ENCODE data around the gene SRPRB.

Gene SRPRB

DNA sequence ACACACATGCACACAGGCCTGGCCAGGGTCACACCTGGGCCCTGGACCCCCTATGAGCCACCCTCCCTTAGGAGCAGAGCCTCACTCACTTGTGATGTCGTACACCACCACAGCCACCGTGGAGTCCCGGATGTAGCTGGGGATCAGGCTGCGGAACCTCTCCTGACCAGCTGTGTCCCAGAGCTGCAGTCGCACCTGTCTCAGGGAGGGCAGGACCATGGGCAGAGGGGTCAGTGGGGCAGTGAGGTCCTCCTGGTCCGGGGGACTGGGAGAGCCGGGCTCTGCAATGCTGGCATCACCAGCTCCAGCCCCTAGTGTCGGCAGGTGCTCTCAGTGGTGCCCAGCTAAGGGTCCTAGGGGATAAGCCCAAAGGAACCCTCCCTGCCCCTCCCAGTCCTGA lies 35.6 kb downstream of the SRPRB start:
- H3K4me1 Mint-ChIP-seq, result no peaks in the 10 kb centered on the region
- DNase-seq (ENCODE audit: low spot score in 2 of 2) (no peak), ATAC-seq (no peak)
- no peak overlapping the region for H3K4me3 Mint-ChIP-seq
- peaks cover 8% of the 10 kb centered on the region for H3K36me3 Mint-ChIP-seq
- H3K27ac Mint-ChIP-seq, result no peak overlapping the region
- no peaks in the 10 kb centered on the region for H3K9me3 Mint-ChIP-seq

DNA sequence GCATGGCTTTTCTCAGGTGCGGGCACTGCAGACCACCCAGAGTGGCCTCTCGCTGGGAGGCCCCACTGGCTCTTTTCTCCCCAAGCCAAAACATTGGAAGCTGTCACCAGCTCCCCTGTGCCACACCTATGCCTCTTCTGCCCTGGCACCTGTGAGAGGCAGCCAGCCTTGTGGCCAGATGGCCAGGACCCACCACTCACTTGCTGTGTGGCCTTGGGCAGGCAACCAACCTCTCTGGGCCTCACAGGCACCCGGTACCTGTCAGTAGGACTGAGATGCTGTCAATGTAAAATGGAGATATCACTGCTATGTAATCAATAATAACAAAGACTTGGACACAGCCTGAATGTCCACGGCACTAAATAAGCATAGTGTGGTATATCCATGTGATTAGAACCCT lies 36.5 kb downstream of the SRPRB start:
- Mint-ChIP-seq H3K9me3 (no peaks in the 10 kb centered on the region), H3K4me3 (no peak overlapping the region), H3K4me1 (no peaks in the 10 kb centered on the region), H3K36me3 (peaks cover 8% of the 10 kb centered on the region), H3K27ac (no peak overlapping the region)
- ATAC-seq (no peak), DNase-seq (ENCODE audit: low spot score in 2 of 2) (no peak)

DNA sequence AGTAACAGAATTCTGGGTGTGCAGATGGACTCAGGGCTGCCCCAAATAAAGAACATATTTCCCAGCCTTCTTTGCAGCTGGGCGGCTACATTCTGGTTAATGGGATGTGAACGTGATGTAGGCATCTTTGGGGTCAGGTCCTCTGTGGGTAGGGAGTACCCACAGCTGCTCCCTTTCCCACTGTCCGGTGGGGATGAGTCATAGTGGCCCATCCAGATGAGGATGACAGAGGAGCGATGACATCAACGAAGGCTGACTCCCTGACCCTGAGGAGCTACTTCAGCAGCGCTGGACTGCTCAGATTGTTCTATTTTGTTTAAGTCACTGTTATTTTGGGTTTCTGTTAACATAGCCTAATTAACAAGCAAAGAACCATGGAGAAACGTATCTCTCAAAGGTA lies 38.0 kb downstream of the SRPRB start:
- Mint-ChIP-seq H3K4me1 (no peaks in the 10 kb centered on the region), H3K4me3 (no peak overlapping the region), H3K9me3 (no peaks in the 10 kb centered on the region), H3K27ac (no peak overlapping the region), H3K36me3 (peaks cover 8% of the 10 kb centered on the region)
- DNase-seq (ENCODE audit: low spot score in 2 of 2) (no peak), ATAC-seq (no peak)

- Mint-ChIP-seq H3K4me3 (no peak overlapping the region), H3K27ac (no peak overlapping the region), H3K9me3 (no peaks in the 10 kb centered on the region), H3K4me1 (peaks cover 13% of the 10 kb centered on the region), H3K36me3 (no peaks in the 10 kb centered on the region)
- DNase-seq (ENCODE audit: low spot score in 2 of 2) (no peak), ATAC-seq (no peak)
Measured at GRCh38 chr3:133845127-133845526, 39.5 kb downstream of the SRPRB start.

GRCh38 chr3:133849346-133849745 lies 43.7 kb downstream of the SRPRB start:
- H3K4me1 Mint-ChIP-seq, result peaks cover 29% of the 10 kb centered on the region
- no peaks in the 10 kb centered on the region for H3K9me3 Mint-ChIP-seq
- H3K4me3 Mint-ChIP-seq, result peak overlapping the region; percentile 12
- H3K36me3 Mint-ChIP-seq, result no peaks in the 10 kb centered on the region
- H3K27ac Mint-ChIP-seq, result peak overlapping the region; percentile 46
- peak in 1 of 2 donors; percentile 54 for DNase-seq (ENCODE audit: low spot score in 2 of 2)
- ATAC-seq, result peak; percentile 71

- DNase-seq (ENCODE audit: low spot score in 2 of 2) (no peak), ATAC-seq (no peak)
- Mint-ChIP-seq H3K4me1 (peaks cover 29% of the 10 kb centered on the region), H3K36me3 (no peaks in the 10 kb centered on the region), H3K4me3 (peak overlapping the region; percentile 12), H3K27ac (peak overlapping the region; percentile 32), H3K9me3 (no peaks in the 10 kb centered on the region)
Measured at GRCh38 chr3:133850034-133850433, 44.4 kb downstream of the SRPRB start.

- Mint-ChIP-seq H3K36me3 (no peaks in the 10 kb centered on the region), H3K4me3 (peak overlapping the region; percentile 0), H3K9me3 (no peaks in the 10 kb centered on the region), H3K4me1 (peaks cover 29% of the 10 kb centered on the region), H3K27ac (peak overlapping the region; percentile 79)
- peak; percentile 94 for ATAC-seq
- DNase-seq (ENCODE audit: low spot score in 2 of 2), result peak in 1 of 2 donors; percentile 71
Measured at GRCh38 chr3:133851266-133851906, 45.8 kb downstream of the SRPRB start.

- DNase-seq (ENCODE audit: low spot score in 2 of 2) (no peak), ATAC-seq (no peak)
- Mint-ChIP-seq H3K9me3 (no peaks in the 10 kb centered on the region), H3K36me3 (no peaks in the 10 kb centered on the region), H3K4me3 (peak overlapping the region; percentile 0), H3K4me1 (peaks cover 29% of the 10 kb centered on the region), H3K27ac (peak overlapping the region; percentile 79)
Measured at GRCh38 chr3:133851931-133852330, 46.3 kb downstream of the SRPRB start.

GRCh38 chr3:133853063-133853924 lies 47.7 kb downstream of the SRPRB start:
- H3K36me3 Mint-ChIP-seq, result no peaks in the 10 kb centered on the region
- no peak overlapping the region for H3K4me3 Mint-ChIP-seq
- DNase-seq (ENCODE audit: low spot score in 2 of 2) (no peak), ATAC-seq (no peak)
- H3K9me3 Mint-ChIP-seq, result no peaks in the 10 kb centered on the region
- peaks cover 41% of the 10 kb centered on the region for H3K4me1 Mint-ChIP-seq
- H3K27ac Mint-ChIP-seq, result no peak overlapping the region

- Mint-ChIP-seq H3K4me1 (peaks cover 42% of the 10 kb centered on the region), H3K9me3 (no peaks in the 10 kb centered on the region), H3K36me3 (no peaks in the 10 kb centered on the region), H3K4me3 (no peak overlapping the region), H3K27ac (no peak overlapping the region)
- DNase-seq (ENCODE audit: low spot score in 2 of 2) (no peak), ATAC-seq (no peak)
Measured at GRCh38 chr3:133853925-133854227, 48.3 kb downstream of the SRPRB start.

- Mint-ChIP-seq H3K4me1 (peaks cover 37% of the 10 kb centered on the region), H3K4me3 (no peak overlapping the region), H3K27ac (no peak overlapping the region), H3K36me3 (no peaks in the 10 kb centered on the region), H3K9me3 (no peaks in the 10 kb centered on the region)
- ATAC-seq, result no peak
- DNase-seq (ENCODE audit: low spot score in 2 of 2), result no peak
Measured at GRCh38 chr3:133854264-133855001, 48.8 kb downstream of the SRPRB start.

DNA sequence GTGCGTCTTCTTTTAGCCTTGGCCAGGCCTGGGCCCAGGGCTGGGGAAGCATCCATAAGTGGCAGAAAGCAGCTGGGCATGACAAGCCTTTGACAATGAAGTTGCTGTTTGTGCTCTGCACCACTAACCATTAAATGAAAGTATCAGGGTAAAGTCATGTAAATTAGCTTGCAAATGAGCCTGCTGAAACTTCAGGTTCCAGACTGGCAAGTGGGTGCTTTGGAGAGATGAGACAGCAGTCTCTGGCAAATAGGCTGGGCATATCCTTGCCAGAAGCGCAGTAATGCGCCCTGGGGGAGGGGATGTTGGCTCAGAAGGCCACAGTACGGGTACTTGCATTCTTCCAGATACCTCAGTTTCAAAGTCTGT lies 49.4 kb downstream of the SRPRB start:
- H3K9me3 Mint-ChIP-seq, result no peaks in the 10 kb centered on the region
- no peak for ATAC-seq
- no peaks in the 10 kb centered on the region for H3K36me3 Mint-ChIP-seq
- H3K4me1 Mint-ChIP-seq, result peaks cover 31% of the 10 kb centered on the region
- no peak for DNase-seq (ENCODE audit: low spot score in 2 of 2)
- no peak overlapping the region for H3K4me3 Mint-ChIP-seq
- no peak overlapping the region for H3K27ac Mint-ChIP-seq

DNA sequence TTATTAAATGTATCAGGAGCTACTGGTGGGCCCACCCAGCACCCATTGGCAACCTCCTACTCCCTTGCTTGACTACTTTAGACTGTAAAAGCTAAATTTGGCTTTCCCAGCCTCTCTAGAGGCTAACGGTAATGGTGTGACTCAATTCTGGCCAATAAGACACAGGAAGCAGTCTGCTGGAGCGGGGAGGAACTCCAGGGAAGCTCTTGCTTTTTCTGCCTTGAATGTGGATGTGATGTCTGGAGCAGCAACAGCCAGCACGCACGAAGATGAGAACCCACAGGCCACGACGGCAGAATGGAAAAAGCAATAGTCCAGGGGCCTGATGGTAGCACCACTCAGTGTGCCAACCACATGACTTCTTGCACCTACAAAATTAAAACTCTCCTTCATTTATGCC lies 50.2 kb downstream of the SRPRB start:
- Mint-ChIP-seq H3K9me3 (no peaks in the 10 kb centered on the region), H3K27ac (no peak overlapping the region), H3K4me3 (no peak overlapping the region), H3K36me3 (no peaks in the 10 kb centered on the region), H3K4me1 (peaks cover 26% of the 10 kb centered on the region)
- ATAC-seq (no peak), DNase-seq (ENCODE audit: low spot score in 2 of 2) (no peak)

- H3K4me3 Mint-ChIP-seq, result no peak overlapping the region
- H3K27ac Mint-ChIP-seq, result no peak overlapping the region
- H3K9me3 Mint-ChIP-seq, result no peaks in the 10 kb centered on the region
- peaks cover 22% of the 10 kb centered on the region for H3K4me1 Mint-ChIP-seq
- no peaks in the 10 kb centered on the region for H3K36me3 Mint-ChIP-seq
- no peak for DNase-seq (ENCODE audit: low spot score in 2 of 2)
- no peak for ATAC-seq
Measured at GRCh38 chr3:133856316-133856715, 50.7 kb downstream of the SRPRB start.

- DNase-seq (ENCODE audit: low spot score in 2 of 2), result no peak
- no peaks in the 10 kb centered on the region for H3K9me3 Mint-ChIP-seq
- H3K4me3 Mint-ChIP-seq, result peak overlapping the region; percentile 37
- peak overlapping the region; percentile 85 for H3K27ac Mint-ChIP-seq
- peak; percentile 73 for ATAC-seq
- H3K36me3 Mint-ChIP-seq, result no peaks in the 10 kb centered on the region
- H3K4me1 Mint-ChIP-seq, result peaks cover 14% of the 10 kb centered on the region
Measured at GRCh38 chr3:133857767-133858166, 52.2 kb downstream of the SRPRB start.

All from stimulated activated effector memory CD8-positive, alpha-beta T cell treated with anti-CD3 and anti-CD28 coated beads, Interleukin-12 subunit alpha, Interleukin-12 subunit beta, amount 100 ng/mL, for 72 hours (primary cell).